Body of pancreas (tissue), 4 donors: Measurements from ENCODE around the gene EHBP1L1. TPM values are rescaled to one million over a fixed set of nuclear protein-coding genes. Genes with fewer than 3 reads are reported as not detected.

ENCODE experiments used
- ATAC-seq: fragments of 150-250 bp; one replicate; pipeline ENCODE4 v1.9.1; 2016
- DNase-seq, 4 donors: peaks; one replicate each; pipeline ENCODE4 v3.0.0-alpha.2; 2019
- H3K27ac ChIP-seq, 4 donors: fragments of 200-600 bp; sonication (generic); 1 replicate in 3 of 4; 2 replicates in 1 of 4; pipeline versions ENCODE4 v1.5.1 to v1.6.1; 2016 to 2019; ENCODE audit warnings: mild to moderate bottlenecking in 1 of 4, mixed read lengths in 1 of 4, moderate library complexity in 1 of 4
- H3K27me3 ChIP-seq, 2 donors: fragments of 200-600 bp; sonication (generic); one replicate each; pipeline ENCODE4 v1.6.0; 2016; ENCODE audit warnings: mild to moderate bottlenecking in 1 of 2
- H3K36me3 ChIP-seq, 2 donors: fragments of 200-600 bp; sonication (generic); replicated peaks in 1 of 2; 2 replicates each; pipeline ENCODE4 v1.5.1; 2016; ENCODE audit warnings: low read depth in 2 of 2; ENCODE audit not compliant: insufficient read depth in 1 of 2
- H3K4me1 ChIP-seq: fragments of 200-600 bp; sonication (generic); one replicate; pipeline ENCODE4 v1.6.0; 2016
- H3K4me3 ChIP-seq, 2 donors: fragments of 200-600 bp; sonication (generic); 1 replicate in 1 of 2; 2 replicates in 1 of 2; pipeline ENCODE4 v1.5.1; 2016 to 2019
- H3K9me3 ChIP-seq, 3 donors: fragments of 200-600 bp; sonication (generic); 1 replicate in 2 of 3; 2 replicates in 1 of 3; pipeline ENCODE4 v1.5.1; 2016
- CTCF ChIP-seq, 7 experiments: fragments of 450-650 bp in 4 of 7; fragments of 200-600 bp in 3 of 7; sonication (generic) in 3 of 7; IDR thresholded peaks; one replicate each; pipeline ENCODE4 v1.5.1; 2016 to 2019; ENCODE audit warnings: antibody characterized with exemption in 7 of 7
- POLR2A ChIP-seq, 3 donors: fragments of 450-650 bp; IDR thresholded peaks; one replicate each; pipeline ENCODE4 v1.6.1; 2016; ENCODE audit warnings: antibody characterized with exemption in 3 of 3, mild to moderate bottlenecking in 2 of 3
- WGBS, 2 donors: methylation state at CpG; one replicate each; pipeline ENCODE4 v1.1.5; 2017; 5-methylcytosine and 5-hydroxymethylcytosine counted together
- intact Hi-C: fragments of 100-400 bp; cut with DNase I; formaldehyde crosslinking; loops from one replicate; pipeline ENCODE4 v1.15.1; 2023
- total RNA-seq, 2 donors: library from RNA; depleted of rRNA; stranded (reverse); fragments of >200 nt; gene quantifications; one replicate each; pipeline ENCODE4 v1.1.0, GENCODE V29; 2016

Gene EHBP1L1
- total RNA-seq, 2 donors from 2014 or later: 35.0 to 76.1 TPM

DNA sequence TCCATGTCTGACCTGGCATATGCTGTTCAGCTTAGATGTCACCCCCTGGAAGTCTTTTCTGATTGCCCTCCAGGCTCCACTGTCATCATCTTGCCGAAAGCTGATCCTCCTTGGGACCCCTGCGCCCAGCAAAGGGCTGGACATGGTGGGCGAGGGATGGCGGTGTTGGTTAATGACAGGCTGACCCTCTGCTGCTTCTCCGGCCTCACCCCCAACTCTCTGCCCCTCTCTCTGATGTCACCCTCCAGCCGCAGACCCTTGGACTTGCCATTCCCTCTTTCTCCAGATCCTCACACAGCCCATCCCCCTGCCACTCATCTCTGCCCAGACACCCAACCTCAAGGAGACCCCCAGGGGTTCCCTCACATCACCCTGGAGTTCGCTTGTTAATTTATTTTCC is 2.3 kb downstream of the EHBP1L1 start:
- intact Hi-C loops: no loop called here
- peak overlapping the region in 1 of 4 donors; percentile 94 for H3K27ac ChIP-seq
- DNase-seq (no peak), ATAC-seq (no peak)
- 80 to 93% methylated on average over 7 of the region's 7 CpGs for WGBS, 2 donors
- TF ChIP-seq POLR2A (IDR thresholded peaks at IDR 0.05): no peak
- no peak for TF ChIP-seq CTCF (IDR thresholded peaks at IDR 0.05)
- no peak overlapping the region for H3K4me3 ChIP-seq
- peaks cover 43% of the 10 kb centered on the region for H3K4me1 ChIP-seq
- no peaks in the 10 kb centered on the region for H3K27me3 ChIP-seq
- no peaks in the 10 kb centered on the region for H3K9me3 ChIP-seq
- H3K36me3 ChIP-seq: peaks cover 0 to 1% of the 10 kb centered on the region in 2 donors

DNA sequence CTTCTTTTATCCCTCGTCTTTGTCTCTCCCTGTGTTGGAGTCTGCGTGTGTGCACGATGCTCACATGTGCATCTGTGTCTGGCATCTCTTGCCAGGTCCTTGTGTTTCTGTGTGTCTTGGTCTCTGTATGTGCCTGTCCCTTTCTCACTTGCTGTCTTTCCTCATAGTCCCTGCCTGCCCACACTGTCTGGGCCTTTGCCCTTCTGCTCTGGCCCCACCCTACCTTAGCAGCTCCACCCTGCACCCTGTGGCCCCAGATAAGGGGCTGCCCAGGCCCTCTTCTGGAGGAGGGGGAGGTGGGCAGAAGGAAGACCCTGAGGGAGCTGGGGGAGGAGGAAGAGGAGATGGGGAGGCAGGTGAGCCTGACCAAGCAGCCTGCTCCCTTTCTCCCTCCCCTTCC is 2.8 kb downstream of the EHBP1L1 start:
- DNase-seq: no peak
- Histone ChIP-seq H3K4me3 (no peak overlapping the region), H3K27ac (no peak overlapping the region), H3K4me1 (peaks cover 37% of the 10 kb centered on the region), H3K36me3 (peaks cover 0 to 1% of the 10 kb centered on the region in 2 donors), H3K9me3 (no peaks in the 10 kb centered on the region), H3K27me3 (no peaks in the 10 kb centered on the region)
- ATAC-seq: no peak
- WGBS, 2 donors: 71 to 83% methylated on average over 3 of the region's 3 CpGs
- intact Hi-C loops: no loop called here
- TF ChIP-seq POLR2A (IDR thresholded peaks at IDR 0.05): no peak
- TF ChIP-seq CTCF (IDR thresholded peaks at IDR 0.05): no peak

DNA sequence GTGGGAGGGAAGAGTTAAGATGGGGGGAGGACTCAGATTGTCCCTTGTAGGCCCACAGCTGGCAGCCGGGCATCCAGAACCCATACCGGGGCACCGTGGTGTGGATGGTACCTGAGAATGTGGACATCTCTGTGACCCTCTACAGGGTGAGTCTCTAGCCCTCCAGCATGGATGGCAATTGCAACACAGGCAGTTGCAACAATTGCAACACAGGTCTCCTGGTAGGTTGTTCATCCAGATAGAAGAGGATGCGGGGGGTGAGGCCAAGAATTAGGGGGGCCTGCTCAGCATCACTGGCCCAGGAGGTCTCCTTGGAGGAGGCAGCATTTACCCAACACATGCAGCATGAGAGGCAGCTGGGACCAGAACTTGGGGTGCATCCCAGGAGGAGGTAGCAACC is 3.4 kb downstream of the EHBP1L1 start:
- Histone ChIP-seq H3K9me3 (no peaks in the 10 kb centered on the region), H3K27ac (no peak overlapping the region), H3K4me1 (peaks cover 33% of the 10 kb centered on the region), H3K36me3 (peaks cover 0 to 1% of the 10 kb centered on the region in 2 donors), H3K4me3 (no peak overlapping the region), H3K27me3 (no peaks in the 10 kb centered on the region)
- whole genome bisulfite sequencing, 2 donors: 83 to 91% methylated on average over 4 of the region's 4 CpGs
- ATAC-seq (no peak), DNase-seq (no peak)
- TF ChIP-seq POLR2A (IDR thresholded peaks at IDR 0.05) (no peak), CTCF (IDR thresholded peaks at IDR 0.05) (no peak)
- intact Hi-C loops: no loop called here

DNA sequence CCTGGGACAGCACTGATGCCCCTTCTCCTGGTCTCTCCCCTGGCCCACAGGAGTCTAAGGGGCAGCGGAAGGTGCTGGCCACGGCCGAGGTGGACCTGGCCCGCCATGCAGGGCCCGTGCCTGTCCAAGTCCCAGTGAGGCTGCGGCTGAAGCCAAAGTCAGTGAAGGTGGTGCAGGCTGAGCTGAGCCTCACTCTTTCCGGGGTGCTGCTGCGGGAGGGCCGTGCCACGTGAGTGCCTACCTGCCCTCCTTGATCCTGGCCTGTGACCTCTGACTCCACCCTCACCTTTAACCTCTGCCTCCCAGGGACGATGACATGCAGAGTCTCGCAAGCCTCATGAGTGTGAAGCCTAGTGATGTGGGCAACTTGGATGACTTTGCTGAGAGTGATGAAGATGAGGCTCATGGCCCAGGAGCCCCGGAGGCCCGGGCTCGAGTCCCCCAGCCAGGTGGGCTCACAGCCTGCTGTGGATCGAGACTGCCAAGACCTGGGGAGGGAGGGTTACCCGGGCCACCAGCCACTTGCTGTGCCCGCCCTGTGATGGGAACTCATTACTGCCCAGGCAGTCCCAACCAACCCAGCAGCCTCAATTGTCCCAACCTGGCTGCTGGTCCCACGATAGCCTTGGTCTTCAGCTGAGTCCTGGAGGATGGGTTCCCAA is 4.3 kb downstream of the EHBP1L1 start:
- DNase-seq: no peak
- TF ChIP-seq POLR2A (IDR thresholded peaks at IDR 0.05): no peak
- no peak for TF ChIP-seq CTCF (IDR thresholded peaks at IDR 0.05)
- Histone ChIP-seq H3K9me3 (no peaks in the 10 kb centered on the region), H3K27me3 (no peaks in the 10 kb centered on the region), H3K4me3 (no peak overlapping the region), H3K27ac (no peak overlapping the region), H3K4me1 (peaks cover 24% of the 10 kb centered on the region), H3K36me3 (peaks cover 0 to 1% of the 10 kb centered on the region in 2 donors)
- 93% methylated on average over 16 of the region's 19 CpGs; no CpG with 5 or more reads in 1 of the 2 donors for WGBS, 2 donors
- intact Hi-C loops: no loop called here
- ATAC-seq: no peak

DNA sequence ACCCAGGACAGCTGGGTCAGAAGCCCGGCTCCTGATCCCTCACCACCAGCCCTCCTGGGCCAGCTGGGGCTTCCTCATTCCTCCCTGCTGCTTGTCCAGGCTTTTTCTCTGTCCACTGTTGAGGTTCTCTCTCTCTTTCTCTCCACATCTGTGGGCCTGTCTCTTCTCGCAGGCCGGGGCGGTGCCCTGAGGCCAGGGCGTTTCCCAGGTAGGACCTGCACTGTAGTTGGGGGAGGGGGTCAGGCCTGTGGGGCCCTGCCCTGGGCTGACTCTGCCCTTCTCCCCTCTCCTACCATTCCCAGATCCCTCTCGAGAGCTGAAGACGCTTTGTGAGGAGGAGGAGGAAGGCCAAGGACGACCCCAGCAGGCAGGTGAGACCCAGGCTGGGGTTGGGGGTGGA is 4.9 kb downstream of the EHBP1L1 start:
- Histone ChIP-seq H3K36me3 (peaks cover 0 to 1% of the 10 kb centered on the region in 2 donors), H3K9me3 (no peaks in the 10 kb centered on the region), H3K27me3 (no peaks in the 10 kb centered on the region), H3K27ac (no peak overlapping the region), H3K4me1 (peaks cover 20% of the 10 kb centered on the region), H3K4me3 (no peak overlapping the region)
- intact Hi-C loops: no loop called here
- WGBS, 2 donors: 95 to 96% methylated on average over 7 to 8 of the region's 8 CpGs
- DNase-seq (no peak), ATAC-seq (no peak)
- TF ChIP-seq CTCF (IDR thresholded peaks at IDR 0.05) (no peak), POLR2A (IDR thresholded peaks at IDR 0.05) (no peak)
